ENCODE measurements around the gene ASPDH. TPM values are rescaled to one million over a fixed set of nuclear protein-coding genes. Genes with fewer than 3 reads are reported as not detected.

Gene ASPDH
- polyA plus RNA-seq, 1 donor (not counting 4 experiments of a cell fraction or from before 2014, with no cell fraction given), result not detected

- Histone ChIP-seq H3K27ac (ENCODE audit: control insufficient read depth, insufficient read depth, low read length) (no peak overlapping the region), H3K27me3 (ENCODE audit: control insufficient read depth, extremely low read depth, insufficient read depth, low read length) (peaks cover 57% of the 10 kb centered on the region), H3K4me3 (ENCODE audit: control insufficient read depth in 2 of 3, extremely low read depth in 1 of 3, insufficient read depth in 2 of 3, low read depth in 1 of 3, low read length in 3 of 3) (no peak overlapping the region), H3K36me3 (ENCODE audit: control insufficient read depth in 2 of 2, extremely low read depth in 1 of 2, insufficient read depth in 2 of 2, low read length in 2 of 2) (no peaks in the 10 kb centered on the region), H3K79me2 (ENCODE audit: control insufficient read depth, insufficient read depth, low read length) (no peaks in the 10 kb centered on the region), H3K9me1 (ENCODE audit: control insufficient read depth, extremely low read depth, insufficient read depth, low read length) (no peaks in the 10 kb centered on the region), H3K9me3 (ENCODE audit: control insufficient read depth, low read depth, low read length) (no peaks in the 10 kb centered on the region), H3K9ac (ENCODE audit: control insufficient read depth, extremely low read depth, insufficient read depth, low read length) (no peak overlapping the region), H3K4me1 (ENCODE audit: control insufficient read depth, extremely low read depth, insufficient read depth, low read length) (no peaks in the 10 kb centered on the region), H4K20me1 (ENCODE audit: control insufficient read depth, extremely low read depth, insufficient read depth, low read length) (no peaks in the 10 kb centered on the region), H3K4me2 (ENCODE audit: control insufficient read depth, extremely low read depth, insufficient read depth, low read depth, low read length) (no peak overlapping the region), H2AFZ (ENCODE audit: control insufficient read depth, low read length) (no peak overlapping the region)
- DNase-seq (ENCODE audit: low read depth, low spot score), result no peak
- FAIRE-seq, result no peak
- TF ChIP-seq EZH2 (IDR thresholded peaks at IDR 0.05; ENCODE audit: low read length) (no peak), CTCF (optimal IDR thresholded peaks at IDR 0.05 in 1 of 3, IDR thresholded peaks at IDR 0.05 in 1 of 3, conservative IDR thresholded peaks at IDR 0.05 in 1 of 3; ENCODE audit: extremely low read depth in 1 of 3, insufficient read depth in 2 of 3, low read length in 3 of 3) (no peak)
- dilution Hi-C loops (cut with MboI; ENCODE audit: extremely low pct_ligation_motif_present, low sequenced_read_pairs), result no loop called here
Observed at GRCh38 chr19:50554212-50554611, 40.5 kb upstream of the ASPDH start.

GRCh38 chr19:50553134-50553703, 39.5 kb upstream of the ASPDH start:
- dilution Hi-C loops (cut with MboI; ENCODE audit: extremely low pct_ligation_motif_present, low sequenced_read_pairs), result no loop called here
- H3K79me2 ChIP-seq (ENCODE audit: control insufficient read depth, insufficient read depth, low read length), result no peaks in the 10 kb centered on the region
- no peak overlapping the region for H2AFZ ChIP-seq (ENCODE audit: control insufficient read depth, low read length)
- H3K36me3 ChIP-seq (ENCODE audit: control insufficient read depth in 2 of 2, extremely low read depth in 1 of 2, insufficient read depth in 2 of 2, low read length in 2 of 2), result no peaks in the 10 kb centered on the region
- no peaks in the 10 kb centered on the region for H4K20me1 ChIP-seq (ENCODE audit: control insufficient read depth, extremely low read depth, insufficient read depth, low read length)
- FAIRE-seq (no peak), DNase-seq (ENCODE audit: low read depth, low spot score) (no peak)
- TF ChIP-seq EZH2 (IDR thresholded peaks at IDR 0.05; ENCODE audit: low read length), result no peak
- TF ChIP-seq CTCF (optimal IDR thresholded peaks at IDR 0.05 in 1 of 3, IDR thresholded peaks at IDR 0.05 in 1 of 3, conservative IDR thresholded peaks at IDR 0.05 in 1 of 3; ENCODE audit: extremely low read depth in 1 of 3, insufficient read depth in 2 of 3, low read length in 3 of 3), result no peak
- no peaks in the 10 kb centered on the region for H3K9me3 ChIP-seq (ENCODE audit: control insufficient read depth, low read depth, low read length)
- H3K4me2 ChIP-seq (ENCODE audit: control insufficient read depth, extremely low read depth, insufficient read depth, low read depth, low read length), result no peak overlapping the region
- no peaks in the 10 kb centered on the region for H3K9me1 ChIP-seq (ENCODE audit: control insufficient read depth, extremely low read depth, insufficient read depth, low read length)
- no peak overlapping the region for H3K4me3 ChIP-seq (ENCODE audit: control insufficient read depth in 2 of 3, extremely low read depth in 1 of 3, insufficient read depth in 2 of 3, low read depth in 1 of 3, low read length in 3 of 3)
- no peak overlapping the region for H3K9ac ChIP-seq (ENCODE audit: control insufficient read depth, extremely low read depth, insufficient read depth, low read length)
- no peaks in the 10 kb centered on the region for H3K4me1 ChIP-seq (ENCODE audit: control insufficient read depth, extremely low read depth, insufficient read depth, low read length)
- H3K27ac ChIP-seq (ENCODE audit: control insufficient read depth, insufficient read depth, low read length), result no peak overlapping the region
- H3K27me3 ChIP-seq (ENCODE audit: control insufficient read depth, extremely low read depth, insufficient read depth, low read length), result peaks cover 57% of the 10 kb centered on the region

Measured in keratinocyte (primary cell).